NT2/D1 (cell line): ENCODE data around the gene ZNF562.

Experiments
- DNase-seq: peaks from one replicate; pipeline ENCODE4 v3.0.0-alpha.2; 2011; ENCODE audit warnings: low read depth, low spot score
- H3K27me3 ChIP-seq: 2 replicates; pipeline ENCODE4 v1.6.0; 2011; ENCODE audit warnings: mild to moderate bottlenecking; ENCODE audit not compliant: insufficient read length, insufficient read depth
- H3K36me3 ChIP-seq: 2 replicates; pipeline ENCODE4 v1.6.1; 2011; ENCODE audit warnings: mild to moderate bottlenecking, low read length, mixed read lengths; ENCODE audit not compliant: insufficient read depth, insufficient read length
- H3K4me1 ChIP-seq: 2 replicates; pipeline ENCODE4 v1.5.1; 2011; ENCODE audit not compliant: insufficient read depth, insufficient read length
- H3K4me3 ChIP-seq: 2 replicates; pipeline ENCODE4 v1.5.1; 2011; ENCODE audit warnings: low read depth; ENCODE audit not compliant: insufficient read length
- H3K9ac ChIP-seq: 2 replicates; pipeline ENCODE4 v1.6.0; 2011; ENCODE audit warnings: low read depth; ENCODE audit not compliant: insufficient read length
- H3K9me3 ChIP-seq: 2 replicates; pipeline ENCODE4 v1.5.1; 2011; ENCODE audit warnings: mild to moderate bottlenecking, low read length; ENCODE audit not compliant: insufficient read depth
- SUZ12 ChIP-seq: IDR thresholded peaks from 2 replicates; pipeline ENCODE4 v1.6.1; 2011; ENCODE audit not compliant: insufficient read length, insufficient read depth; ENCODE audit errors: extremely low read depth
- YY1 ChIP-seq: IDR thresholded peaks from 2 replicates; pipeline ENCODE4 v1.6.1; 2011; ENCODE audit not compliant: insufficient read length, insufficient read depth
- ZNF274 ChIP-seq: IDR thresholded peaks from 2 replicates; pipeline ENCODE4 v1.6.1; 2011; ENCODE audit warnings: mild to moderate bottlenecking, low read depth, low read length

Gene ZNF562

GRCh38 chr19:9615844-9616243 is 59.1 kb downstream of the ZNF562 start:
- Histone ChIP-seq H3K36me3 (peaks cover 91% of the 10 kb centered on the region), H3K9me3 (peaks cover 37% of the 10 kb centered on the region), H3K4me3 (no peak overlapping the region), H3K27me3 (no peaks in the 10 kb centered on the region), H3K4me1 (no peaks in the 10 kb centered on the region), H3K9ac (no peak overlapping the region)
- TF ChIP-seq SUZ12 (no peak), YY1 (no peak), ZNF274 (no peak)
- no peak for DNase-seq

DNA sequence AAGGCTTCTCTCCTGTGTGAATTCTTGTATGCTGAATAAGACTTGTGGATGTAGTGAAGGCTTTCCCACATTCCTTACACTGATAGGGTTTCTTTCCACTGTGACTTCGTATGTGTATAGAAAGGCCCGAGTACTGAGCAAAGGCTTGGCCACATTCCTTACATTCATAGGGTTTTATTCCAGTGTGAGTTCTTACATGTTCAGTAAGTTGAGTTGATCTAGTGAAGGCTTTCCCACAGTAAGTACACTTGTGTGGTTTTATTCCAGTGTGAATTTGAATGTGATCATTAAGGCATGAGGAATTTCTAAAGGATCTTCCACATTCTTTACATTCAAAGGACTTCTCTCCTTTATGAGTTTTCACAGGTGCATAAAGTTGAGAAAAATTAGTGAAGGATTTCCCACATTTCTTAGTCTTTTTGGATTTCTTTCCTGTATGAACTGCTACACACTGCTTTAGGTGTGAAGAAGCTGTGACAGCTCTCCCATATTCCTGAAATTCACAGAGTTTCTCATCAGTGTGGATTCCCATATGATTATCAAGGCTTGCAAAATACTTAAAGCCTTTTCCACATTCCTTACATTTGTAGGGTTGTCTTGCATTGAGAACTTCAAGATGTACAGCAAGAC is 64.3 kb downstream of the ZNF562 start:
- Histone ChIP-seq H3K9ac (no peak overlapping the region), H3K4me3 (no peak overlapping the region), H3K4me1 (no peaks in the 10 kb centered on the region), H3K27me3 (no peaks in the 10 kb centered on the region), H3K36me3 (peaks cover 72% of the 10 kb centered on the region), H3K9me3 (peaks cover 55% of the 10 kb centered on the region)
- DNase-seq: no peak
- TF ChIP-seq ZNF274 (no peak), YY1 (no peak), SUZ12 (no peak)

- no peak for DNase-seq
- TF ChIP-seq ZNF274 (no peak), SUZ12 (no peak), YY1 (no peak)
- H3K9me3 ChIP-seq: peaks cover 49% of the 10 kb centered on the region
- H3K27me3 ChIP-seq: no peaks in the 10 kb centered on the region
- H3K9ac ChIP-seq: no peak overlapping the region
- peaks cover 55% of the 10 kb centered on the region for H3K36me3 ChIP-seq
- no peak overlapping the region for H3K4me3 ChIP-seq
- no peaks in the 10 kb centered on the region for H3K4me1 ChIP-seq
Measured at GRCh38 chr19:9608912-9609311, 66.0 kb downstream of the ZNF562 start.

DNA sequence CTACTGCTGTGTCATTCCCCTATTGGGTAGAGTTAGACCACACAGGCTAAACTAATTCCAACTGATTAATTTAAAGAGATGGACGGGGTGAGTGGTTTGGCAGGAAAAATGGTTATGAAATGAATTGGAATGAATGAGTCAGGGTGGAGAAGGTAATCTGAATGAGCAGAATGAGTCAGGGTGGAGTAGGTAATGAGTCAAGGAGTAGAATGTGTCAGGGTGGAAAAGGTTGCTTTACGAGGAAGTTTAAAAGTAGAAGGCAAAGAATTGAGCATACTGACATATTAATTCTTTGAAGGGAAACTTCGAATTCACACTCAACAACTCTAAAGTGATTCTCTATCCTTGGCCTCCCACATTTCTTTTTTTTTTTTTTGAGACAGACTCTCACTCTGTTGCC is 77.9 kb downstream of the ZNF562 start:
- H3K9ac ChIP-seq: no peak overlapping the region
- TF ChIP-seq SUZ12 (no peak), YY1 (no peak)
- no peak for DNase-seq
- peaks cover 14% of the 10 kb centered on the region; the same call in 1 of the 2 replicates for H3K9me3 ChIP-seq
- no peaks in the 10 kb centered on the region for H3K27me3 ChIP-seq
- H3K36me3 ChIP-seq: no peaks in the 10 kb centered on the region
- no peaks in the 10 kb centered on the region for H3K4me1 ChIP-seq
- no peak overlapping the region for H3K4me3 ChIP-seq
